GM12873 (cell line): Measurements from ENCODE around the gene MAP4.

Source experiments
- TF ChIP-seq, protein P1 (sequence below): IDR thresholded peaks from 2 replicates; pipeline ENCODE4 v1.5.1; 2012; ENCODE audit warnings: low read depth, mild to moderate bottlenecking, moderate library complexity, low read length, control low read depth; ENCODE audit not compliant: insufficient read depth; ENCODE audit errors: missing control alignments

The MAP4 gene

DNA sequence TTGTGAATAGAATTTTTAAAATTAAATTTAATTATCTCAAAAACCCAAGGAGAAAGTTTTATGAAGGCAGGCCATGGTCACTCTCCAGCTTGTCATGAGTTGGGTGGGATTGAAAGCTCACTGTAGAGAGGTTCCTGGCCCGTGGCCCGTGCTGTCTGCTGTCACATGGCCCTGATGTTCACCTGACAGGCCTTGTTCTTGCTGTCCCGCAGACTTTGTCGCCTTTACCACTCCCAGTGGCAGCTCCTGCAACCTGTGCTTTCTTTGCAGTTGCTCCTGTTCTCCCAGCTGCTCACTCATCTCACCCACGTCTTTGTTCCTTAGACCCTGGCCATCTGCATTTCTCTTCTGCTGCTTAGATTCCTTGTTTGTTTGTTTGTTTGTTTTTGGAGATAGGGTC, 177.7 kb downstream of the MAP4 start:
- TF ChIP-seq, protein P1, sequence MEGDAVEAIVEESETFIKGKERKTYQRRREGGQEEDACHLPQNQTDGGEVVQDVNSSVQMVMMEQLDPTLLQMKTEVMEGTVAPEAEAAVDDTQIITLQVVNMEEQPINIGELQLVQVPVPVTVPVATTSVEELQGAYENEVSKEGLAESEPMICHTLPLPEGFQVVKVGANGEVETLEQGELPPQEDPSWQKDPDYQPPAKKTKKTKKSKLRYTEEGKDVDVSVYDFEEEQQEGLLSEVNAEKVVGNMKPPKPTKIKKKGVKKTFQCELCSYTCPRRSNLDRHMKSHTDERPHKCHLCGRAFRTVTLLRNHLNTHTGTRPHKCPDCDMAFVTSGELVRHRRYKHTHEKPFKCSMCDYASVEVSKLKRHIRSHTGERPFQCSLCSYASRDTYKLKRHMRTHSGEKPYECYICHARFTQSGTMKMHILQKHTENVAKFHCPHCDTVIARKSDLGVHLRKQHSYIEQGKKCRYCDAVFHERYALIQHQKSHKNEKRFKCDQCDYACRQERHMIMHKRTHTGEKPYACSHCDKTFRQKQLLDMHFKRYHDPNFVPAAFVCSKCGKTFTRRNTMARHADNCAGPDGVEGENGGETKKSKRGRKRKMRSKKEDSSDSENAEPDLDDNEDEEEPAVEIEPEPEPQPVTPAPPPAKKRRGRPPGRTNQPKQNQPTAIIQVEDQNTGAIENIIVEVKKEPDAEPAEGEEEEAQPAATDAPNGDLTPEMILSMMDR: no peak

DNA sequence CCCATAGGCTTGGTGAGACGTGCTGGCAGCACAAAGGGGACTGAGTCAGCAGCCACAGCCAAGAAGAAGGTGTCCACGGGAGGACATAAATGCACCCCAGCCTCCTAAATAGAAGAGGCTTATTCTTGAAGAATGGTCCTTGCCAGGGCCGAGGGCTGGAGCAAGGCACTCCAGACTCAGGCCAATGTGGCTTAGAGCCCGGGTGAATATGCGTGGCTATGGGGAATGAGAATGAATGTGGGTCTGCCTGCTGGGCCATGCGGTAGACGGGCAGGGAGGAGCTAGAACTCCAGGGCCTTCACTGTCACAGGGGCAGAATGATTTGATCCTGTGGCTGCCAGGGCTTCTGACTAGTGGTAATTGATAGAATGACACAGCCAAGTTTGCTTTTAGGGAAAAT, 179.2 kb downstream of the MAP4 start:
- TF ChIP-seq, protein P1: no peak

- TF ChIP-seq, protein P1: no peak
Measured at GRCh38 chr3:47825590-47825989, 190.6 kb downstream of the MAP4 start.

DNA sequence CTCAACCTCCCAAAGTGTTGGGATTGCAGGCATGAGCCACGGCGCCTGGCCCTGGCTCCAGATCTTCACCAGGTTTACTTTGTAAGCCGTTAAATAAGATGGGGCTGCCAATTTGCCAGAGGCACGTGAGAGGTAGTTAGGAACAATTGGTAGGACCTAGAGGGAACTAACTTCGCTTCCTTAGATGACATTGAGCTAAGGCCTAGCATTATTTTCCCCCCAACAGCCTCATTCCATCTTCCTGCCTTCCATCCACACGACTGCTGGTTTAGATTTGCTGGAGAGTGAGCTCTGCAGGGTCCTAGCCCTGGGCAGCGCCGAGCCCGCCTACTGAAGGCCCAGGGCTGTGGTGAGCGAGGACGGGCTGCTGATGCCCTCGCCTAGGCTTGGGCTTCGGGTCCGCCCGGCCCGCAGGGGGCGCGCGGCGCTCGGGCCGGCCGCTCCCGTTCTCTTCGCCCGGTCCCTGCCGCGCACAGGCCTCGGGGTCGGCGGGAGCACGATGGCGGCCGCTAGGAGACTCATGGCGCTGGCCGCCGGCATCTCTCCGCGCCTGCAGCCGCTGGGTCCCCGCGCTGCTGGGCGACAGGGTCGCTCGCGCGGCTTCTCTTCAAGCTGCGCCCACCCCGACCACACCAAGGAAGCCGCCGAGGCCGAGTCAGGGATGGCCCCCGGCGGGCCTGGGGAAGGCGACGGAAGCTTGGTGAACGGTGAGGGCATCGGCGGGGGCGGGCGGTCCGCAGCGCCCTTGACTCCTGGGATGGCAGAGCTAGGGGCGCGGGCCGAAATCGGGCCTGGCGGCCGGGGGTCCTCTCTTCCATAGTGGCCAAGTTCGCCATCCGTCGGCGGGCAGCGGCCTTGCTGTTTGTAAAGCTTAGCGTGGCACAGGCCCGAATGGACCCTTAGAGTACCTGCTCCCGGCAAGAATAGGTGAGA, 191.4 kb downstream of the MAP4 start:
- TF ChIP-seq, protein P1: peak; percentile 87

DNA sequence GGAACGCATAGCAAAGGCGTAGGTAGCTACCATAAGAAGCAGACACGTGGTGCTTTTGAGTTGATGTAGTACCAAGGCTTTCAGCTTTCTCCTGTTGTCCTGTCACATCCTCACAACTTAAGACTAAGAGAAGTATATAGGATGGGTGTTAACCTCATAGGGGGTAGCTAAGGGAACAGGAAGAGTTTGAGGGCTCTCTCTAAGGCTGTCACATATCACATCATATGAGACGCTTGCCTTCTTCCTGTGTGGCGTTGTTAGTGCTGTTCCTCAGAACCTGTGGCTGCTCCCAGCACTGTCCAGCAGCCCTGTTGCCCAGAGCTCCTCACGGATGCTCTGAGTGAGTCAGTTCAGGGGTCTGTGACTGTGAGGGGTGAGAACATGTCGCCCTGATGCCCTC, 198.6 kb downstream of the MAP4 start:
- TF ChIP-seq, protein P1: no peak

DNA sequence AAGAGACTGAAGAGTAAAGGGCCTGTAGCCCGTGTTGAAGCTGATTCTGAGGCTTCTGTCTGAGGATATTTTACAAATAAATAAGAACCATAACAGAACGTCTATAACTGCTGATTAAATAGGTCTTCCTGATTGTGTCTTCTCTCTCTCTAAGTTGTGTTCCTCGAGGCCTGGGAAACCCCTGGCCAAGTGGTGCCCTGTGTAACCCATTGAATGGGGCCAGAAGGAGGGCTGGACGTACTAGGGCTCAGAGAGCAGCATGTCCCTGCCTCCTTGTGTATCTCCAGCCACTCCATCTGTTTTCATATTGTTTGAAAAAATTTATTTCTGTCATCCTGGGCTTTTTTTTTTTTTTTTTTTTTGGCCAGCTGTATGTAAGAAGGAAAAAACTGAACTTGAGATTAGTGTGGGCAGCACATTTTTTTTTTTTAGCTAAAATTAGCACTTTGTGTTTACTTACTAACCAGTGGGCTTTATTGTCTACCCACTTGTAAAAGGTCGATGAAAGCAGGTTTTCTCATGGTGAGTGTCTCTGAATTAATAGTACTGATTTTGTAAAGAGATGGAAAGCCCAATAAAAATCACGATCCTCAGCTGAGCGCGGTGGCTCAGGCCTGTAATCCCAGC, 202.6 kb downstream of the MAP4 start:
- TF ChIP-seq, protein P1: no peak

- TF ChIP-seq, protein P1: no peak
Measured at GRCh38 chr3:47804577-47804976, 211.6 kb downstream of the MAP4 start.
